Muscle layer of duodenum (tissue), 2 donors: ENCODE results near the gene CDR2.
"Not testable (repeated sequence)": the region's sequence is repeated elsewhere in the genome, so short reads cannot be mapped to it uniquely, and the experiment has no call there.

Experiments used
- H3K27ac ChIP-seq: one replicate; pipeline ENCODE4 v1.7.0; 2013; ENCODE audit warnings: mild to moderate bottlenecking, low read length
- H3K27me3 ChIP-seq: one replicate; pipeline ENCODE4 v1.7.0; 2013; ENCODE audit warnings: low read depth, mild to moderate bottlenecking, control low read depth, low read length
- H3K36me3 ChIP-seq, 2 donors: one replicate each; pipeline ENCODE4 v1.7.0; 2013; ENCODE audit warnings: low read length in 2 of 2, control low read depth in 1 of 2, mild to moderate bottlenecking in 1 of 2; ENCODE audit not compliant: insufficient read depth in 2 of 2, control insufficient read depth in 1 of 2
- H3K4me1 ChIP-seq, 2 donors: one replicate each; pipeline ENCODE4 v1.7.0; 2013; ENCODE audit warnings: low read length in 2 of 2, mild to moderate bottlenecking in 2 of 2, control low read depth in 1 of 2, moderate library complexity in 1 of 2; ENCODE audit not compliant: insufficient read depth in 2 of 2, control insufficient read depth in 1 of 2
- H3K4me3 ChIP-seq, 2 donors: one replicate each; pipeline ENCODE4 v1.7.0; 2013; ENCODE audit warnings: low read length in 2 of 2, low read depth in 1 of 2, mild to moderate bottlenecking in 1 of 2
- H3K9me3 ChIP-seq, 2 donors: one replicate each; pipeline ENCODE4 v1.7.0; 2013; ENCODE audit warnings: low read length in 2 of 2, control low read depth in 1 of 2, mild to moderate bottlenecking in 1 of 2; ENCODE audit not compliant: control insufficient read depth in 1 of 2
- donor health status: healthy.

The CDR2 gene

DNA sequence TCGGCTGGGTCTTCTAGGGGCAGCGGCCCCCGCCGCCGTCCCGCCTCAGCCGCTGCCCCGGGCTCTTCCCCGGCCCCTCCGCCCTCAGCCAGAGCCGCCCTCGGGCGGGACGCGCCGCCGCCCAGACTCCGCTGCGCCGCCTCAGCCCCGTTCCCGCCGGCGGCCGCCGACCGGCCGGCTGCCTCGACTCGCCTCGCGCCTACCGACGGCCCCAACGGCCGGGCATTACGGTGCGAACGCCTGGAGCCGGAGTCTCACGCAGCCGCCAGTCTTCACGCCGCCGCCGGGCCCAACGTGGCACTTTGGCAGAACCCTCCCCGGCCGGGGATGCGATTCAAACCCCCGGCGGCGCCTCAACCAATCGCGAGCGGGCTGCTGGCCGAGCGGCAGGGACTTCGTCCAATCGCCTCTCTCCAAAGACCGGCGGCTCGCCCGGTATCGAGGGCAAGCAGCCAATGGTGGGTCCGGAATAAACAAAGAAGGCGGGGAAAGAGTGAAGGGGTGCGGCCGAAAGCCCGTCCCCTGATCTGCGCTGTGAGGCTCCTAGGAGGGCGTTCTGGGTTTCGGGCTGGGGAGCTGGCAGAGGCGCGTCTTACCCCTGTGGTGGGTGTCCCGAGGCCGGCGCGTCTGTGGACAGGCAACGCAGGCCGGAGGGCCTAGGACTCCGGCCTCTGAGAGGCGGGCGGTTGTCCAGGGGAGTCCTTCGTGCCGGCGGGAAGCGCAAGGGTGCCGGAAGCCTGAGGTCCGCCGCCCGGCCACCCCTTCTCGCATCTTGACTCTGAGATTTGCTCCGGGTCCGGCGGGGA, at the start of gene CDR2:
Gene CDR2, minus strand, starts transcription at position 309 of the 806 bp plus-strand sequence. CDS start 310 bp downstream, outside the sequence.
- Histone ChIP-seq H3K27me3 (no peaks in the 10 kb centered on the region), H3K4me3 (peak within 1 kb of the TSS; percentile 91 to 92), H3K27ac (peak within 1 kb of the TSS; percentile 79), H3K9me3 (no peaks in the 10 kb centered on the region), H3K36me3 (no peaks in the 10 kb centered on the region), H3K4me1 (peaks cover 14 to 34% of the 10 kb centered on the region in 2 donors)

DNA sequence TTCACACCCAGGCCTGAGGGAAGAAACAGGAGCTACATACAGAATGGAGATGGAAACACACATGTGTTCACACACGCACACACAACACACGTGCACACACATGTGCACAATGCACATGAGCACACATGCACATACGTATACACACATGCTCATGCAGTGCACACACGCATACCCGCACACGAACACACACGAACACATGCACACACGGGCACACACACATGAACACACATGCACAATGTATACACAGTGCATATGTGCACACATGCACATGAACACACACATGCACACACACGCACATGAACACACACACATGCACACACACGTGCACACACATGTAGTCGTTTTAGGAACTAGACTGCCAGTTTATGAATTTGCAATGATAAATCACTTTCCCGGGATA, 49.3 kb upstream of the CDR2 start:
- Histone ChIP-seq H3K27me3 (no peaks in the 10 kb centered on the region), H3K36me3 (peaks cover 3 to 39% of the 10 kb centered on the region in 2 donors), H3K4me3 (no peak overlapping the region), H3K9me3 (no peaks in the 10 kb centered on the region), H3K27ac (no peak overlapping the region), H3K4me1 (peaks cover 0 to 11% of the 10 kb centered on the region in 2 donors)

- Histone ChIP-seq H3K4me3 (no peak overlapping the region), H3K27ac (no peak overlapping the region), H3K9me3 (no peaks in the 10 kb centered on the region), H3K4me1 (peaks cover 0 to 8% of the 10 kb centered on the region in 2 donors), H3K27me3 (no peaks in the 10 kb centered on the region), H3K36me3 (peaks cover 0 to 27% of the 10 kb centered on the region in 2 donors)
Observed at GRCh38 chr16:22421136-22421535, 46.7 kb upstream of the CDR2 start.

- peaks cover 0 to 26% of the 10 kb centered on the region in 2 donors for H3K36me3 ChIP-seq
Observed at GRCh38 chr16:22420606-22421135, 46.3 kb upstream of the CDR2 start.

GRCh38 chr16:22419908-22420307, 45.5 kb upstream of the CDR2 start:
- H3K27ac ChIP-seq = no peak overlapping the region
- peaks cover 0 to 18% of the 10 kb centered on the region in 2 donors for H3K36me3 ChIP-seq
- H3K9me3 ChIP-seq = no peaks in the 10 kb centered on the region
- peaks cover 0 to 8% of the 10 kb centered on the region in 2 donors for H3K4me1 ChIP-seq
- H3K27me3 ChIP-seq = no peaks in the 10 kb centered on the region
- no peak overlapping the region for H3K4me3 ChIP-seq

More at GRCh38 chr16:22420606-22421135, 46.3 kb upstream of the CDR2 start:
- Histone ChIP-seq H3K27me3 (no peaks in the 10 kb centered on the region), H3K27ac (no peak overlapping the region), H3K9me3 (no peaks in the 10 kb centered on the region), H3K4me1 (peaks cover 0 to 8% of the 10 kb centered on the region in 2 donors), H3K4me3 (no peak overlapping the region)

- Histone ChIP-seq H3K4me1 (peaks cover 0 to under 1% of the 10 kb centered on the region in 2 donors), H3K9me3 (no peaks in the 10 kb centered on the region), H3K36me3 (peaks cover 0 to 14% of the 10 kb centered on the region in 2 donors), H3K27me3 (no peaks in the 10 kb centered on the region), H3K4me3 (no peak overlapping the region), H3K27ac (no peak overlapping the region)
Observed at GRCh38 chr16:22418826-22419225, 44.4 kb upstream of the CDR2 start.

- H3K4me1 ChIP-seq, H3K27ac ChIP-seq, H3K27me3 ChIP-seq, H3K4me3 ChIP-seq, H3K9me3 ChIP-seq: not testable (repeated sequence)
- peaks cover 0 to 14% of the 10 kb centered on the region in 2 donors for H3K36me3 ChIP-seq
Observed at GRCh38 chr16:22417798-22418197, 43.4 kb upstream of the CDR2 start.

- H3K4me1 ChIP-seq = no peaks in the 10 kb centered on the region
- no peaks in the 10 kb centered on the region for H3K9me3 ChIP-seq
- H3K4me3 ChIP-seq = no peak overlapping the region
- no peak overlapping the region for H3K27ac ChIP-seq
- peaks cover 0 to 14% of the 10 kb centered on the region in 2 donors for H3K36me3 ChIP-seq
- H3K27me3 ChIP-seq = no peaks in the 10 kb centered on the region
Observed at GRCh38 chr16:22417019-22417418, 42.6 kb upstream of the CDR2 start.

DNA sequence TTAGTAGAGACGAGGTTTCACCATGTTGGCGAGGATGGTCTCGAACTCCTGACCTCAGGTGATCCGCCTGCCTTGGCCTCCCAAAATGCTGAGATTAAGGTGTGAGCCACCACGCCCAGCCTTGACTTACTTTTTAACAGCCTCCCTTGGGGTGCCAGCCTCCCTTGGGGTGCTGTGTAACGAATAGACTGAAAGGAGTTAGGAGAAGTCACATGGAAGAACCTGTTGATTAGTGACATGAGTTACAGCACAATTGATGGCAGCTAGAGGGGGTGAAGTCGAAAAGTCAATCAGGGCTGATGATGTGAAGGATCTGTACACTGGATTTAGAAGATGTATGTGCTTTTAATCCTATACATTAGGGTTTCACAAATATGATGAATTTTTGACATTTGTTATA, 39.4 kb upstream of the CDR2 start:
- no peaks in the 10 kb centered on the region for H3K36me3 ChIP-seq
- H3K9me3 ChIP-seq = no peaks in the 10 kb centered on the region
- H3K4me1 ChIP-seq = no peaks in the 10 kb centered on the region
- no peaks in the 10 kb centered on the region for H3K27me3 ChIP-seq
- no peak overlapping the region for H3K4me3 ChIP-seq
- no peak overlapping the region for H3K27ac ChIP-seq

- no peaks in the 10 kb centered on the region for H3K36me3 ChIP-seq
- no peaks in the 10 kb centered on the region for H3K9me3 ChIP-seq
- H3K27ac ChIP-seq = no peak overlapping the region
- no peaks in the 10 kb centered on the region for H3K4me1 ChIP-seq
- no peaks in the 10 kb centered on the region for H3K27me3 ChIP-seq
- H3K4me3 ChIP-seq = no peak overlapping the region
Observed at GRCh38 chr16:22407486-22407885, 33.1 kb upstream of the CDR2 start.

- Histone ChIP-seq H3K36me3 (no peaks in the 10 kb centered on the region), H3K9me3 (no peaks in the 10 kb centered on the region), H3K27me3 (no peaks in the 10 kb centered on the region), H3K4me3 (no peak overlapping the region), H3K27ac (no peak overlapping the region), H3K4me1 (no peaks in the 10 kb centered on the region)
Observed at GRCh38 chr16:22402191-22402590, 27.8 kb upstream of the CDR2 start.
